Liver (tissue), 3 donors: ENCODE results near the gene GAB2.

ENCODE experiments used
- JUND ChIP-seq, 2 donors: IDR thresholded peaks; 2 replicates each; pipeline ENCODE4 v1.6.1; 2016; ENCODE audit warnings: antibody characterized with exemption in 2 of 2
- ZBTB33 ChIP-seq: IDR thresholded peaks from 2 replicates; pipeline ENCODE4 v1.6.1; 2016; ENCODE audit warnings: antibody characterized with exemption
- TF ChIP-seq, protein P1 (sequence below): fragments of 150-350 bp; IDR thresholded peaks from 2 replicates; pipeline ENCODE4 v1.5.1; 2017; ENCODE audit warnings: improper control_type of control experiment, low read depth, low read length; ENCODE audit not compliant: missing input control
- donor health status: healthy.
- donor health status: healthy.

GRCh38 chr11:78189851-78190250 lies 227.8 kb downstream of the GAB2 start:
- TF ChIP-seq ZBTB33 (no peak), JUND (IDR thresholded peaks at IDR 0.05) (no peak)
- TF ChIP-seq, protein P1, sequence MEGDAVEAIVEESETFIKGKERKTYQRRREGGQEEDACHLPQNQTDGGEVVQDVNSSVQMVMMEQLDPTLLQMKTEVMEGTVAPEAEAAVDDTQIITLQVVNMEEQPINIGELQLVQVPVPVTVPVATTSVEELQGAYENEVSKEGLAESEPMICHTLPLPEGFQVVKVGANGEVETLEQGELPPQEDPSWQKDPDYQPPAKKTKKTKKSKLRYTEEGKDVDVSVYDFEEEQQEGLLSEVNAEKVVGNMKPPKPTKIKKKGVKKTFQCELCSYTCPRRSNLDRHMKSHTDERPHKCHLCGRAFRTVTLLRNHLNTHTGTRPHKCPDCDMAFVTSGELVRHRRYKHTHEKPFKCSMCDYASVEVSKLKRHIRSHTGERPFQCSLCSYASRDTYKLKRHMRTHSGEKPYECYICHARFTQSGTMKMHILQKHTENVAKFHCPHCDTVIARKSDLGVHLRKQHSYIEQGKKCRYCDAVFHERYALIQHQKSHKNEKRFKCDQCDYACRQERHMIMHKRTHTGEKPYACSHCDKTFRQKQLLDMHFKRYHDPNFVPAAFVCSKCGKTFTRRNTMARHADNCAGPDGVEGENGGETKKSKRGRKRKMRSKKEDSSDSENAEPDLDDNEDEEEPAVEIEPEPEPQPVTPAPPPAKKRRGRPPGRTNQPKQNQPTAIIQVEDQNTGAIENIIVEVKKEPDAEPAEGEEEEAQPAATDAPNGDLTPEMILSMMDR: no peak
